ENCODE data around the gene TCERG1. TPM values are rescaled to one million over a fixed set of nuclear protein-coding genes. Genes with fewer than 3 reads are reported as not detected.

The TCERG1 gene
- total and polyA plus RNA-seq, 9 donors: 23.6 to 70.1 (median 47.2) TPM

GRCh38 chr5:146533260-146533857 is 86.2 kb downstream of the TCERG1 start:
- H3K4me3 ChIP-seq: no peak overlapping the region
- intact Hi-C loops (cut with DNase I): loop anchor here in 2 of 4 donors (5.0 to 10.0 kb wide), 2 partner anchors 651 to 654 kb away; no protein-coding TSS in a partner anchor
- H3K27ac ChIP-seq: no peak overlapping the region
- no peaks in the 10 kb centered on the region for H3K9me3 ChIP-seq
- no peak for TF ChIP-seq POLR2A (IDR thresholded peaks at IDR 0.05)
- no peak for TF ChIP-seq EP300 (IDR thresholded peaks at IDR 0.05)
- peak in 1 of 3 donors; percentile 29 for TF ChIP-seq CTCF (IDR thresholded peaks at IDR 0.05)
- H3K36me3 ChIP-seq: no peaks in the 10 kb centered on the region
- DNase-seq: peak; percentile 15 to 59 (median 38)
- no peaks in the 10 kb centered on the region for H3K4me1 ChIP-seq (ENCODE audit: insufficient read depth)
- WGBS, 3 donors: 34 to 38% (median 35%) methylated on average over 7 of the region's 7 CpGs
- no peaks in the 10 kb centered on the region for H3K27me3 ChIP-seq

GRCh38 chr5:146533882-146534281 is 86.7 kb downstream of the TCERG1 start:
- Histone ChIP-seq H3K27me3 (no peaks in the 10 kb centered on the region), H3K27ac (no peak overlapping the region), H3K4me3 (no peak overlapping the region), H3K36me3 (no peaks in the 10 kb centered on the region), H3K4me1 (ENCODE audit: insufficient read depth) (no peaks in the 10 kb centered on the region), H3K9me3 (no peaks in the 10 kb centered on the region)
- 0% methylated on average over 1 of the region's 1 CpG for WGBS, 3 donors
- TF ChIP-seq EP300 (IDR thresholded peaks at IDR 0.05) (no peak), POLR2A (IDR thresholded peaks at IDR 0.05) (no peak), CTCF (IDR thresholded peaks at IDR 0.05) (no peak)
- intact Hi-C loops (cut with DNase I): loop anchor here in 2 of 4 donors (5.0 to 10.0 kb wide), 2 partner anchors 651 to 653 kb away; no protein-coding TSS in a partner anchor
- DNase-seq: no peak

GRCh38 chr5:146538432-146538831 is 91.3 kb downstream of the TCERG1 start:
- peaks cover 2% of the 10 kb centered on the region for H3K4me1 ChIP-seq (ENCODE audit: insufficient read depth)
- 57 to 64% (median 59%) methylated on average over 3 of the region's 3 CpGs for WGBS, 3 donors
- no peaks in the 10 kb centered on the region for H3K9me3 ChIP-seq
- no peaks in the 10 kb centered on the region for H3K36me3 ChIP-seq
- intact Hi-C loops (cut with DNase I): loop anchor here in 1 of 4 donors (10.0 kb wide), 1 partner anchor 646 kb away; no protein-coding TSS in a partner anchor
- no peak for DNase-seq
- H3K4me3 ChIP-seq: no peak overlapping the region
- H3K27me3 ChIP-seq: no peaks in the 10 kb centered on the region
- no peak for TF ChIP-seq POLR2A (IDR thresholded peaks at IDR 0.05)
- TF ChIP-seq EP300 (IDR thresholded peaks at IDR 0.05): no peak
- no peak for TF ChIP-seq CTCF (IDR thresholded peaks at IDR 0.05)
- H3K27ac ChIP-seq: no peak overlapping the region

- DNase-seq: no peak
- H3K27ac ChIP-seq: no peak overlapping the region
- H3K27me3 ChIP-seq: no peaks in the 10 kb centered on the region
- H3K4me1 ChIP-seq (ENCODE audit: insufficient read depth): peaks cover 2% of the 10 kb centered on the region
- no peak overlapping the region for H3K4me3 ChIP-seq
- TF ChIP-seq EP300 (IDR thresholded peaks at IDR 0.05) (no peak), POLR2A (IDR thresholded peaks at IDR 0.05) (no peak), CTCF (IDR thresholded peaks at IDR 0.05) (no peak)
- WGBS, 3 donors: 91 to 96% (median 92%) methylated on average over 4 of the region's 4 CpGs
- H3K9me3 ChIP-seq: no peaks in the 10 kb centered on the region
- H3K36me3 ChIP-seq: no peaks in the 10 kb centered on the region
- intact Hi-C loops (cut with DNase I): loop anchor here in 3 of 4 donors (5.0 to 10.0 kb wide), 3 partner anchors 427 to 655 kb away; no protein-coding TSS in a partner anchor
These were observed 92.8 kb downstream of the TCERG1 start for GRCh38 chr5:146539973-146540372.

Measured in ovary (tissue), 9 donors.